ENCODE data around the gene LMF2.
A peak's percentile ranks its signal among the peaks of the same experiment; 100 is the strongest.

The LMF2 gene

DNA sequence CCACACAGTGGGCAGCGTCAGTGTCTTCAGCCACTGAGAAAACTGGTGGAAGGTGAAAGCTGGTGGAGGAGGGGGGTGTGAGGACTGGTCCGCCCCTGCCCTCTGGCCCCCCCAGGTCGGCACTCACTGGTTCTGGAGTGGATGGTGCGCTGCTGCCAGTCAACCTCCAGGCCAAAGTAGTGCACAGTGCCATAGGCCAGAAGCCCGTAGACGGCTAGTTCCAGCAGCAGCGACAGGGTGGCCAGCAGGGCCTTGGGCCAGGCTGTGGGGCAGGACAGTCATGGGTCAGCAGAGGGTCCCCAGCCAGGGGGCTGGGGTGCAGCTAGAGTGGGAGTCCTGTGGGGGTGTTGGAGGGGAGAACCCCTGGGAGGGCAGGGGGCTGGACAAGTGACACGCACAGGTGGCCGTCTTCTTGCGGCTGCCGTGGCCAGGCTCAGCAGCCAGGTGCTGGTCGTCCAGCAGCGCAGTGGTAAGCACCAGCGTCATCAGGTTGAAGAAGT is 2.2 kb downstream of the LMF2 start:
- TF ChIP-seq, protein P1, sequence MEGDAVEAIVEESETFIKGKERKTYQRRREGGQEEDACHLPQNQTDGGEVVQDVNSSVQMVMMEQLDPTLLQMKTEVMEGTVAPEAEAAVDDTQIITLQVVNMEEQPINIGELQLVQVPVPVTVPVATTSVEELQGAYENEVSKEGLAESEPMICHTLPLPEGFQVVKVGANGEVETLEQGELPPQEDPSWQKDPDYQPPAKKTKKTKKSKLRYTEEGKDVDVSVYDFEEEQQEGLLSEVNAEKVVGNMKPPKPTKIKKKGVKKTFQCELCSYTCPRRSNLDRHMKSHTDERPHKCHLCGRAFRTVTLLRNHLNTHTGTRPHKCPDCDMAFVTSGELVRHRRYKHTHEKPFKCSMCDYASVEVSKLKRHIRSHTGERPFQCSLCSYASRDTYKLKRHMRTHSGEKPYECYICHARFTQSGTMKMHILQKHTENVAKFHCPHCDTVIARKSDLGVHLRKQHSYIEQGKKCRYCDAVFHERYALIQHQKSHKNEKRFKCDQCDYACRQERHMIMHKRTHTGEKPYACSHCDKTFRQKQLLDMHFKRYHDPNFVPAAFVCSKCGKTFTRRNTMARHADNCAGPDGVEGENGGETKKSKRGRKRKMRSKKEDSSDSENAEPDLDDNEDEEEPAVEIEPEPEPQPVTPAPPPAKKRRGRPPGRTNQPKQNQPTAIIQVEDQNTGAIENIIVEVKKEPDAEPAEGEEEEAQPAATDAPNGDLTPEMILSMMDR (IDR thresholded peaks at IDR 0.05; ENCODE audit: insufficient read depth, low read depth, low read length, missing control alignments), result no peak
- no peak overlapping the region for H3K4me3 ChIP-seq (ENCODE audit: low read length)
- DNase-seq (ENCODE audit: low read depth), result no peak

DNA sequence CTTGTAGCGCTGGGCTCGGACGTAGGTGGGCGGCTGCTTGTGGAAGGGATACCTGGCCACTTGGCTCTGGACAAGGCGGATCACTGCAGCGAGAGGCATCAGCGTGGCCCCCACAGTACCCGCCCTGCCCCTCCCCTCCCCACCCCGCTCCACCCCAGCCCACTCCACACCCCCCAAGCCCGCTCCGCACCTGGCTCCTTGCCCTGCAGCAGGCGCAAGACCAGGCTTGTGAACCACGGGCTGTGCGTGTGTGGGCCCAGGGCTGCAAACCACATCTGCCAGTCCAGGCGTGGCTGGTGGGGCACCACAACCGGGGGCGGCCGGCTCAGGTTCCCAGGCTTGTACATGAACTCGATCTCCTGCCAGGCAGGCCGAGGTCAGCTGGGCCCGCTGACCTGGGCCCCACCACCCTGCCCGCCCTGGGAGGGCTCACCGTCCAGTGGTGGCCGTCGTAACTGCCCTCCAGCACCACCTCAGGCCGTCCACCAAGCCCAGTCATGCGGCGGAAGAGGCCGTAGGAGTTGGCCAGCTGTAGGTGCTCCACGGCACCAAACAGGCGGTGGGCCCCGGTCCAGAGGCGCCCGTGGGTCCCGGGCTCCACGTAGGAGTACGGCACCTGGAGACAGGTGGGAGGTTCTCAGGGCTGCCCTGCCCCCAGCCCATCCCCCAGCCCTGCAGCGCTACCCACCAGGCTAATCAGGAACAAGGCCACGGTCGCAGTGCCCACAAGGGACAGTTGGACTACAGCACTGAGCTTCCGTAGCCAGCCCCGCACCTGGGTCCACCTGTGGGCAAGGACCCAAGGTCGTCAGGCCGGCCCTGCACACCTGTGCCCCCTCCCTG is 2.9 kb downstream of the LMF2 start:
- peak; percentile 80 for DNase-seq (ENCODE audit: low read depth)
- TF ChIP-seq, protein P1 (IDR thresholded peaks at IDR 0.05; ENCODE audit: insufficient read depth, low read depth, low read length, missing control alignments), result no peak
- H3K4me3 ChIP-seq (ENCODE audit: low read length), result no peak overlapping the region

GRCh38 chr22:50503475-50504145 is 3.9 kb downstream of the LMF2 start:
- DNase-seq (ENCODE audit: low read depth), result no peak
- TF ChIP-seq, protein P1 (IDR thresholded peaks at IDR 0.05; ENCODE audit: insufficient read depth, low read depth, low read length, missing control alignments), result peak; percentile 4
- no peak overlapping the region for H3K4me3 ChIP-seq (ENCODE audit: low read length)

- no peak for DNase-seq (ENCODE audit: low read depth)
- TF ChIP-seq, protein P1 (IDR thresholded peaks at IDR 0.05; ENCODE audit: insufficient read depth, low read depth, low read length, missing control alignments), result no peak
- no peak overlapping the region for H3K4me3 ChIP-seq (ENCODE audit: low read length)
Observed at GRCh38 chr22:50502628-50503474, 4.7 kb downstream of the LMF2 start.

DNA sequence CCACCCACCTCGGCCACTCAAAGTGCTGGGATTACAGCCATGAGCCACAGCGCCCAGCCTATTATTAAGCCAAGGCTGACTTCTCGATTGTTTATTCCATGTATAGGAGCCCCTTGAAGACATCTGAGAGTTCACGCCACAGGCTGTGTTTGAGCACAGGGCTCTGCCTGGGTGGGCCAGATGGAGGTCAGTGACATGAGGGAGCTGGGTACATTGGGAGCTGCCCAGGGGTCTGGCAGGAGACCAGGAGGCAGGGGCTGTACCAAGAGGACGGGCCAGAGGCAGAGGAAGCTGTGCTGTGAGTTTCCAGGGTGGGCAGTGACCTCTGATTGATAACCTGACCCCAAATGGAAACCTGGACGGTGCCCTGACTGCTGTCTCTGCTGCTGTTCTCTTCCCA is 5.4 kb downstream of the LMF2 start:
- TF ChIP-seq, protein P1 (IDR thresholded peaks at IDR 0.05; ENCODE audit: insufficient read depth, low read depth, low read length, missing control alignments), result no peak
- no peak for DNase-seq (ENCODE audit: low read depth)

DNA sequence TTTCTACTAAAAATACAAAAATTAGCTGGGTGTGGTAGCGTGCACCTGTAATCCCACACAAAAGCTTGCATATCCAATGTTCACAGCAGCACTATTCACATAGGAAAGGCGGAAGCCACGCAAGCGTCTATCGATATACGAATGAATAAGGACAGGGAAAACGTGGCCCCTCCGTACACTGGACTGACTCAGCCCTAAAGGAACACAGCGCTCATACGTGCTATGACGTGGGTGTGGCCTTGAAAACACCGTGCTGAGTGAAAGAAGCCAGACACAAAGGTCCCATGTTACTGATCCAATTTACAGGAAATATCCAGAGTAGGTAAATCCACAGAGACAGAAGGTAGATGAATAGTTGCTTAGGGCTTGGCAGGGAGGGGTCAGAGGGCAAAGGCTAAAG is 7.0 kb downstream of the LMF2 start:
- TF ChIP-seq, protein P1 (IDR thresholded peaks at IDR 0.05; ENCODE audit: insufficient read depth, low read depth, low read length, missing control alignments), result no peak
- H3K4me3 ChIP-seq (ENCODE audit: low read length), result no peak overlapping the region
- no peak for DNase-seq (ENCODE audit: low read depth)

More for the DNA sequence above, 5.4 kb downstream of the LMF2 start:
- no peak overlapping the region for H3K4me3 ChIP-seq (ENCODE audit: low read length)
